ENCODE measurements around the gene KDR.

DNA sequence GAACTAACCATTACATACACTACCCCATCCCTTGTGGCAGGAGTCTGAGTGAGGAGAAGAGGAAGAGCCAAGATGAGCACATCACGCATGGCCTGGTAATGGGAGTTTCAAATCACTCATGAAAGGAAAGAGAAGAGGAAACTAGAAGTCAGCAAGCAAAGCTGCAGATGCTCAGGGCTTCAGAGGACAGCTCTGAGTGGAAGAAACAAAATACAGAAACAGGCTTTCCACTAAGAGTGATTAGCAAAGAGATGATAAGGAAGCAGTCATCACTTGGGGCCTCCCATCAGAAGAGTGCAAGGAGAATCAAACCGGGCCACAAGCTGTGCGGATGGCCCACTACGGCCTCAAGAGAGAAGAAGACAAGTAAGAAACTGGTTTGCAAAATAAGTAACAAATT lies 25.6 kb downstream of the KDR start:
- TF ChIP-seq EP300 (conservative IDR thresholded peaks at IDR 0.05; ENCODE audit: poor library complexity, severe bottlenecking) (no peak), EZH2 (IDR thresholded peaks at IDR 0.05; ENCODE audit: borderline replicate concordance, insufficient read depth, low read length, poor library complexity, severe bottlenecking) (no peak), RAD21 (conservative IDR thresholded peaks at IDR 0.05) (no peak), POLR2AphosphoS5 (IDR thresholded peaks at IDR 0.05) (no peak), SMC3 (conservative IDR thresholded peaks at IDR 0.05; ENCODE audit: poor library complexity) (no peak), TAF1 (IDR thresholded peaks at IDR 0.05; ENCODE audit: low read depth) (no peak), MXI1 (conservative IDR thresholded peaks at IDR 0.05; ENCODE audit: poor library complexity, severe bottlenecking) (no peak)
- TF ChIP-seq, protein P1, sequence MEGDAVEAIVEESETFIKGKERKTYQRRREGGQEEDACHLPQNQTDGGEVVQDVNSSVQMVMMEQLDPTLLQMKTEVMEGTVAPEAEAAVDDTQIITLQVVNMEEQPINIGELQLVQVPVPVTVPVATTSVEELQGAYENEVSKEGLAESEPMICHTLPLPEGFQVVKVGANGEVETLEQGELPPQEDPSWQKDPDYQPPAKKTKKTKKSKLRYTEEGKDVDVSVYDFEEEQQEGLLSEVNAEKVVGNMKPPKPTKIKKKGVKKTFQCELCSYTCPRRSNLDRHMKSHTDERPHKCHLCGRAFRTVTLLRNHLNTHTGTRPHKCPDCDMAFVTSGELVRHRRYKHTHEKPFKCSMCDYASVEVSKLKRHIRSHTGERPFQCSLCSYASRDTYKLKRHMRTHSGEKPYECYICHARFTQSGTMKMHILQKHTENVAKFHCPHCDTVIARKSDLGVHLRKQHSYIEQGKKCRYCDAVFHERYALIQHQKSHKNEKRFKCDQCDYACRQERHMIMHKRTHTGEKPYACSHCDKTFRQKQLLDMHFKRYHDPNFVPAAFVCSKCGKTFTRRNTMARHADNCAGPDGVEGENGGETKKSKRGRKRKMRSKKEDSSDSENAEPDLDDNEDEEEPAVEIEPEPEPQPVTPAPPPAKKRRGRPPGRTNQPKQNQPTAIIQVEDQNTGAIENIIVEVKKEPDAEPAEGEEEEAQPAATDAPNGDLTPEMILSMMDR (IDR thresholded peaks at IDR 0.05; ENCODE audit: poor library complexity, severe bottlenecking) = no peak
- TF ChIP-seq, protein P2, sequence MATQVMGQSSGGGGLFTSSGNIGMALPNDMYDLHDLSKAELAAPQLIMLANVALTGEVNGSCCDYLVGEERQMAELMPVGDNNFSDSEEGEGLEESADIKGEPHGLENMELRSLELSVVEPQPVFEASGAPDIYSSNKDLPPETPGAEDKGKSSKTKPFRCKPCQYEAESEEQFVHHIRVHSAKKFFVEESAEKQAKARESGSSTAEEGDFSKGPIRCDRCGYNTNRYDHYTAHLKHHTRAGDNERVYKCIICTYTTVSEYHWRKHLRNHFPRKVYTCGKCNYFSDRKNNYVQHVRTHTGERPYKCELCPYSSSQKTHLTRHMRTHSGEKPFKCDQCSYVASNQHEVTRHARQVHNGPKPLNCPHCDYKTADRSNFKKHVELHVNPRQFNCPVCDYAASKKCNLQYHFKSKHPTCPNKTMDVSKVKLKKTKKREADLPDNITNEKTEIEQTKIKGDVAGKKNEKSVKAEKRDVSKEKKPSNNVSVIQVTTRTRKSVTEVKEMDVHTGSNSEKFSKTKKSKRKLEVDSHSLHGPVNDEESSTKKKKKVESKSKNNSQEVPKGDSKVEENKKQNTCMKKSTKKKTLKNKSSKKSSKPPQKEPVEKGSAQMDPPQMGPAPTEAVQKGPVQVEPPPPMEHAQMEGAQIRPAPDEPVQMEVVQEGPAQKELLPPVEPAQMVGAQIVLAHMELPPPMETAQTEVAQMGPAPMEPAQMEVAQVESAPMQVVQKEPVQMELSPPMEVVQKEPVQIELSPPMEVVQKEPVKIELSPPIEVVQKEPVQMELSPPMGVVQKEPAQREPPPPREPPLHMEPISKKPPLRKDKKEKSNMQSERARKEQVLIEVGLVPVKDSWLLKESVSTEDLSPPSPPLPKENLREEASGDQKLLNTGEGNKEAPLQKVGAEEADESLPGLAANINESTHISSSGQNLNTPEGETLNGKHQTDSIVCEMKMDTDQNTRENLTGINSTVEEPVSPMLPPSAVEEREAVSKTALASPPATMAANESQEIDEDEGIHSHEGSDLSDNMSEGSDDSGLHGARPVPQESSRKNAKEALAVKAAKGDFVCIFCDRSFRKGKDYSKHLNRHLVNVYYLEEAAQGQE (IDR thresholded peaks at IDR 0.05; ENCODE audit: borderline replicate concordance) = no peak

Measured in neural cell (in vitro differentiated cells).